Neural cell (in vitro differentiated cells): ENCODE measurements around the gene LRRFIP2. TPM values are rescaled to one million over a fixed set of nuclear protein-coding genes. Genes with fewer than 3 reads are reported as not detected.

Source experiments
- H2AFZ ChIP-seq: fragments of 200-600, 300-800 bp; sonication (generic), shearing (Covaris generic); 2 replicates; pipeline ENCODE4 v1.6.0; 2014; ENCODE audit warnings: low read depth, mild to moderate bottlenecking, antibody characterized with exemption, low read length, moderate library complexity
- H3F3A ChIP-seq: fragments of 200-600 bp; shearing (Covaris generic); 2 replicates; pipeline ENCODE4 v1.6.1; 2016; ENCODE audit warnings: mild to moderate bottlenecking, moderate library complexity, mixed read lengths, antibody characterized with exemption, low read length; ENCODE audit not compliant: insufficient read depth, poor library complexity, severe bottlenecking
- H3K27ac ChIP-seq: fragments of 200-600, 300-800 bp; sonication (generic), shearing (Covaris generic); 2 replicates; pipeline ENCODE4 v1.5.1; 2014; ENCODE audit warnings: mild to moderate bottlenecking, low read length, moderate library complexity
- H3K27me3 ChIP-seq: fragments of 300-800, 200-600 bp; sonication (generic), shearing (Covaris generic); 2 replicates; pipeline ENCODE4 v1.6.0; 2014; ENCODE audit warnings: mild to moderate bottlenecking, low read depth, low read length, moderate library complexity; ENCODE audit not compliant: insufficient read depth
- H3K36me3 ChIP-seq: fragments of 300-800, 200-600 bp; sonication (generic), shearing (Covaris generic); 2 replicates; pipeline ENCODE4 v1.5.1; 2014; ENCODE audit warnings: mild to moderate bottlenecking, antibody characterized with exemption, low read length, moderate library complexity; ENCODE audit not compliant: insufficient read depth
- H3K4me2 ChIP-seq: fragments of 300-800, 200-600 bp; sonication (generic), shearing (Covaris generic); 2 replicates; pipeline ENCODE4 v1.6.0; 2014; ENCODE audit warnings: mild to moderate bottlenecking, low read length
- H3K4me3 ChIP-seq: fragments of 300-800, 200-600 bp; sonication (generic), shearing (Covaris generic); 2 replicates; pipeline ENCODE4 v1.5.1; 2014; ENCODE audit warnings: mild to moderate bottlenecking, low read length, moderate library complexity
- H3K79me2 ChIP-seq: fragments of 200-600 bp; shearing (Covaris generic); replicated peaks from 2 replicates; pipeline ENCODE4 v1.6.0; 2014; ENCODE audit warnings: mild to moderate bottlenecking, low read length, moderate library complexity; ENCODE audit not compliant: insufficient read depth
- H3K9ac ChIP-seq: fragments of 300-800, 200-600 bp; sonication (generic), shearing (Covaris generic); 2 replicates; pipeline ENCODE4 v1.6.1; 2016; ENCODE audit warnings: mild to moderate bottlenecking, low read length, mixed read lengths
- H3K9me2 ChIP-seq: fragments of 200-600 bp; shearing (Covaris generic); 2 replicates; pipeline ENCODE4 v1.6.1; 2016; ENCODE audit warnings: mild to moderate bottlenecking, low read length, mixed read lengths; ENCODE audit not compliant: insufficient read depth
- H3K9me3 ChIP-seq: fragments of 200-600, 300-800 bp; sonication (generic), shearing (Covaris generic); 2 replicates; pipeline ENCODE4 v1.6.1; 2016; ENCODE audit warnings: mild to moderate bottlenecking, mixed run types, low read length, moderate library complexity, mixed read lengths
- H4K20me1 ChIP-seq: fragments of 200-600 bp; shearing (Covaris generic); 2 replicates; pipeline ENCODE4 v1.6.1; 2016; ENCODE audit warnings: mild to moderate bottlenecking, mixed run types; ENCODE audit not compliant: insufficient read depth
- CTCF ChIP-seq: fragments of 450-650 bp; IDR thresholded peaks from 2 replicates; pipeline ENCODE4 v1.5.1; 2014; ENCODE audit warnings: antibody characterized with exemption, mild to moderate bottlenecking, moderate library complexity; ENCODE audit not compliant: poor library complexity, severe bottlenecking
- EP300 ChIP-seq: fragments of 450-650 bp; conservative IDR thresholded peaks from 2 replicates; pipeline ENCODE4 v1.6.1; 2014; ENCODE audit warnings: antibody characterized with exemption, mild to moderate bottlenecking, moderate library complexity; ENCODE audit not compliant: poor library complexity, severe bottlenecking
- EZH2 ChIP-seq: fragments of 200-600, 300-800 bp; shearing (Covaris generic), sonication (generic); IDR thresholded peaks from 2 replicates; pipeline ENCODE4 v1.6.1; 2014; ENCODE audit warnings: antibody characterized with exemption, low read length, borderline replicate concordance, mild to moderate bottlenecking; ENCODE audit not compliant: insufficient read depth, poor library complexity, severe bottlenecking
- MXI1 ChIP-seq: fragments of 450-650 bp; conservative IDR thresholded peaks from 2 replicates; pipeline ENCODE4 v1.6.1; 2014; ENCODE audit warnings: antibody characterized with exemption, mild to moderate bottlenecking; ENCODE audit not compliant: poor library complexity, severe bottlenecking
- POLR2AphosphoS5 ChIP-seq: IDR thresholded peaks from 2 replicates; pipeline ENCODE4 v1.6.1; 2012
- RAD21 ChIP-seq: fragments of 450-650 bp; conservative IDR thresholded peaks from 2 replicates; pipeline ENCODE4 v1.6.1; 2014; ENCODE audit warnings: antibody characterized with exemption, mild to moderate bottlenecking, moderate library complexity
- REST ChIP-seq: IDR thresholded peaks from 2 replicates; pipeline ENCODE4 v1.6.1; 2012; ENCODE audit warnings: borderline replicate concordance
- SMC3 ChIP-seq: fragments of 450-650 bp; conservative IDR thresholded peaks from 2 replicates; pipeline ENCODE4 v1.6.1; 2014; ENCODE audit warnings: antibody characterized with exemption, mild to moderate bottlenecking, moderate library complexity; ENCODE audit not compliant: poor library complexity
- TAF1 ChIP-seq: IDR thresholded peaks from 2 replicates; pipeline ENCODE4 v1.6.1; 2012; ENCODE audit warnings: low read depth
- polyA plus RNA-seq: library from polyadenylated mRNA; depleted of rRNA; stranded (reverse); fragments of >200 nt; gene quantifications from 2 replicates; pipeline ENCODE4 v1.2.3, GENCODE V29; 2014

The LRRFIP2 gene
- polyA plus RNA-seq, 1 donor from 2014 or later, result 143 TPM

- no peak overlapping the region for H3K4me2 ChIP-seq
- no peak for TF ChIP-seq POLR2AphosphoS5
- TF ChIP-seq MXI1, result no peak
- TF ChIP-seq EZH2, result no peak
- no peak for TF ChIP-seq SMC3
- no peak for TF ChIP-seq EP300
- TF ChIP-seq RAD21, result no peak
- no peak for TF ChIP-seq TAF1
- TF ChIP-seq CTCF, result no peak
- no peak for TF ChIP-seq REST
- no peaks in the 10 kb centered on the region for H3K9me3 ChIP-seq
- no peaks in the 10 kb centered on the region for H3K27me3 ChIP-seq
- H2AFZ ChIP-seq, result no peak overlapping the region
- H3K27ac ChIP-seq, result no peak overlapping the region
- no peaks in the 10 kb centered on the region for H3K79me2 ChIP-seq
- no peaks in the 10 kb centered on the region for H3F3A ChIP-seq
- peaks cover 15% of the 10 kb centered on the region for H3K36me3 ChIP-seq
- H4K20me1 ChIP-seq, result no peaks in the 10 kb centered on the region
- no peaks in the 10 kb centered on the region for H3K9me2 ChIP-seq
- no peak overlapping the region for H3K4me3 ChIP-seq
- no peak overlapping the region for H3K9ac ChIP-seq
Measured at GRCh38 chr3:37017683-37018082, 156.7 kb downstream of the LRRFIP2 start.

DNA sequence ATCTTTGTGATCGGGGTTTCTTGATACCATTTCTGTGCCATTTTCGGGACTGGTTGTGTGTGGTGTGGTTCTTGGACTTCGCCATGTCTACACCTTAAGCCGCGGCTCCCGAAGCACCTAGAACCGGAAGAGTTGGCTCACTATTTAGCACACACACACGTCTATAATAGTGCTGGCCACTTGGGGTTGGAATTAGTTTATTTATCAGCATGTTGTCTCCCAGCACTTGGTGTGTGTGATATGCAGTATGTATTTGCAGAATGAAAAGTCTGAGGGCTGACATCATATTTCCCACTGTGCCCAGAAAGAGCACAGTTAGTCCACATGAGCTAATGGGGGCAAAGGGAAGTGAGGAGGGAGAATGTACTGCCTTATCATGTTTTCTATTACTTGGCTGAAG is 157.5 kb downstream of the LRRFIP2 start:
- Histone ChIP-seq H3K9me3 (no peaks in the 10 kb centered on the region), H3K4me2 (no peak overlapping the region), H3K9ac (no peak overlapping the region), H3K27me3 (no peaks in the 10 kb centered on the region), H3F3A (no peaks in the 10 kb centered on the region), H2AFZ (no peak overlapping the region), H3K9me2 (no peaks in the 10 kb centered on the region), H3K79me2 (no peaks in the 10 kb centered on the region), H3K36me3 (peaks cover 15% of the 10 kb centered on the region), H3K27ac (no peak overlapping the region), H4K20me1 (no peaks in the 10 kb centered on the region), H3K4me3 (no peak overlapping the region)
- TF ChIP-seq RAD21 (no peak), TAF1 (no peak), POLR2AphosphoS5 (no peak), CTCF (no peak), SMC3 (no peak), REST (no peak), EP300 (no peak), EZH2 (no peak)
